ENCODE data around the gene SURF6.
A peak's percentile ranks its signal among the peaks of the same experiment; 100 is the strongest.
"Not testable (repeated sequence)": the region's sequence is repeated elsewhere in the genome, so short reads cannot be mapped to it uniquely, and the experiment has no call there.

SURF6 gene

GRCh38 chr9:133347515-133347984 is 11.6 kb upstream of the SURF6 start:
- DNase-seq (ENCODE audit: low spot score) = no peak

- no peak for DNase-seq (ENCODE audit: low spot score)
Measured at GRCh38 chr9:133346021-133346785, 10.2 kb upstream of the SURF6 start.

- DNase-seq (ENCODE audit: low spot score) = no peak
Measured at GRCh38 chr9:133345596-133345995, 9.6 kb upstream of the SURF6 start.

DNA sequence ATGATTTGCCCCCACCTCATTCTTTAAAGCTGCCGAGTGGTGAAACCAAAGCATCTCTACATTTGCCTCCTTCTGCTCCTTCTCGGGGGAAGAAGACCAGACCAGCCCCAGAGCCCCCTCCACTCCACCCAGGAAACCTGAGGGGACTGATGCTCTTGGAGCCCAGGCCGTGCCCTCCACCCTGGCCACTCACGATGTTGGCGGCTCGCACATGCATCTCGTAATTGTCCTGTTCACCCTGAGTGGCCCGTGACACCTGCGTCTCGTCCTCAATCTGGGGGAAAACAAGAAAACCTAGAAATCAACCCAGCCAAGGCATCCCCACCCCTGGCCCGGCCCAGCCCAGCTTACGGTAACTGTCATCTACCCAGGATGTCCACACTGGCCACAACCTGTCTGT is 9.0 kb upstream of the SURF6 start:
- DNase-seq (ENCODE audit: low spot score) = no peak

- no peak for DNase-seq (ENCODE audit: low spot score)
Measured at GRCh38 chr9:133344071-133344470, 8.1 kb upstream of the SURF6 start.

GRCh38 chr9:133342570-133342969 is 6.6 kb upstream of the SURF6 start:
- no peak for DNase-seq (ENCODE audit: low spot score)

DNA sequence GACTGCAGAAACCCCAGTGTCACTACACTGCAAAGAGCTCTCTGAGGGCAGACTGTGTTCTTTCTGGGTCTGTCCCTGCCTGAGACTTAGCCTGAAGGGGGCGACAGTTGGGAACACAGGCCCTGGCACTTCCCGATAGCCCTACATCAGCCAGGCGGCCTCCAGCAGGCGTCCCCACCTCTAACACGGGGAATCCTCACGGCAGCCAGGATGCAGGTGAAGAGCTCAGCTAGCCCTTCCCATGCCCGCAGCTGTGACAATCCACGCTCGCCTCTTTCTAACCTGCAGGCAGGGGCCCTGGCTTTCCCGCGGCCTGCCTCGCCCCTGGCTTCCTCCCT is 6.0 kb upstream of the SURF6 start:
- no peak for DNase-seq (ENCODE audit: low spot score)

DNA sequence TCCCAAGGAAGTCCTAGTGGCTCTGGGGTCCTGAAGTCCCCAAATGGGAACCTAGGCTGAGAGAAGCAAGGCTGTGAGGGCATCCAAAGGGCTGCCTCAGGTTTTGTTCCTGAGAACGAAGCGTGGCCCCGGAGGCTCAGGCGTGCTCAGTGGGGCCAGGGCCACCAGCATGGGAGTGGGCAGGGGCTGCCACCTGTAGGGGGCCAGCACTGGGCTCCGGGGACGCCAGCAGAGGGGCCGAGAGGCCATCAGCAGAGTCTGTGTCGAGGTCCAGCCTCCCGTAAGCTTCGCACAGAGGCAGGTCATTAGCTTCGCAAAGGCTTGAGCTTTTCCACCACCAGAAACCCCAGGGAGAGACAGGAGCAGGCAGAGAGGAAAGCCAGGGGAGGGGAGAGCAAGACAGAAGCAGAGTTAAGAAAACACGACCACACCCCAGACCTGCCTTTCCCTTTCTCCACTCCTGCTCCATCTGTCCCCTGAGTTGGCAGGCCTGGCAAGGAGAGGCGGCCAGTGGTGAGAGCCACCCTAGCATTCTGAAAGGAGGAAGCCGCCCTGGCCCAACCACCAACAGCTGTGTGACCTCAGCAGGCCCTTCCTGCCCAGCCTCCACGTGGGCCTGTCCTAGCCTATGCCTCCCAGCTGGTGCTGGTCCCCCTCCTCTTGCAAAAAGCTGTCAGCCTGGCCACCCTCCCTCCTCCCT is 5.5 kb upstream of the SURF6 start:
- no peak for DNase-seq (ENCODE audit: low spot score)

DNA sequence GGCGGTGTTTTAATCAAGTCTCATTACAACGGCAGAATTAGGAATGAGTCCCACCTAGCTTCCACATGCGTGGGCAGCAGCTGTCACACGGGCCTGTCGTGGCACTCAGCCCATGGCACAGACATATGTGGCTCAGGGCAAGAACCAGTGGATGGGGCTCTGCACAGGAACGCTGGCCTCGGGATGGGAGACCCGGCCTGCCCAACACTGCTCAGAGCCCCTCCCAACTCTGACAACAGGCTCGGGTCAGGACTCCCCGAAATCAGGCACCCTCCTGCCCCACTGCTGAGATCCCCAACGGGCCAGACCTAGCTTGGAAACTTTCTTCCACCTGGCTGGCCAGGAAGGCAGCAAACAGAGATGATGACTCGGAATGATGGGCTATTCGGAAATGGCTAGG is 4.9 kb upstream of the SURF6 start:
- DNase-seq (ENCODE audit: low spot score) = no peak

DNA sequence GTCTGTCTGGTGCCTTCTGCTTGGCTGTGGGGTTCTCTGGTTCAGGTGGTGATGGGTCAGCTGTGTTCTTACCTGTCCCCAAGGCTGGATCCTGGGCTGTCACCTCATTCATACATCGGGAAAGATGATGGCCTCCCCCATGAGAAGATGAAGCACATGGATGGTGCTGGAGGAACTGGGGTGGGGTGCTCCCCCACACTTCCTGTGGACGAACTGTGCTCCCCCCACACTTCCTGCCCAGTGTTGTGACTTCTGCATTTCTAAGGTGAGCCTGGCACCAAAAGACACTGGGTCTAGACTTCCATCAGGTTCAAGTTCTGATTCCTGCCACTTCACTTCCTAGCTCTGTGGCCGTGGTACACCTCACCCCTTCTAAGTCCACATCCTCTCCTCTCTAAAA is 4.3 kb upstream of the SURF6 start:
- no peak for DNase-seq (ENCODE audit: low spot score)

- DNase-seq (ENCODE audit: low spot score) = no peak
Measured at GRCh38 chr9:133339641-133340040, 3.7 kb upstream of the SURF6 start.

- not testable (repeated sequence) for DNase-seq (ENCODE audit: low spot score)
Measured at GRCh38 chr9:133334888-133335287, 1.1 kb downstream of the SURF6 start.

DNA sequence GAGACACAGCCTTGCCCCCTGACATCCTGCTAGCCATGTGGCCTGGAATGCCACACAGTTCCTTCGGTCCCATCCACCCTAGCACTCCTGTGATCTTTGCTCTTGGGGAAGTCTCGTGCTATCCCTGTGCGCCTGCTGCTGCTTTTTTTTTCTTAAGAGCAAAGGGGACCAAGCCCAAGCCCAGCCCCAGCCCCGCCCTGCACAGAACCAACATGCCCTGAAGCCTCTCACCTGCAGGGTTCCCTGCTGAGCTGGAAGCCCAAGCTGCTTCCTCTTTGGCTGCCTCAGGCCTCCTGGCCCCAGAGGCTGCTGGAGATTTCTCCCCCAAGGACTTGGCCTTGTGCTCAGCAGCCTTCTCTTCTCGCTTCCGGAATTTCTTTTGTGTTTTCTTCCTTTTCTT is 1.8 kb downstream of the SURF6 start:
- DNase-seq (ENCODE audit: low spot score) = no peak

- no peak for DNase-seq (ENCODE audit: low spot score)
Measured at GRCh38 chr9:133333566-133333965, 2.4 kb downstream of the SURF6 start.

DNA sequence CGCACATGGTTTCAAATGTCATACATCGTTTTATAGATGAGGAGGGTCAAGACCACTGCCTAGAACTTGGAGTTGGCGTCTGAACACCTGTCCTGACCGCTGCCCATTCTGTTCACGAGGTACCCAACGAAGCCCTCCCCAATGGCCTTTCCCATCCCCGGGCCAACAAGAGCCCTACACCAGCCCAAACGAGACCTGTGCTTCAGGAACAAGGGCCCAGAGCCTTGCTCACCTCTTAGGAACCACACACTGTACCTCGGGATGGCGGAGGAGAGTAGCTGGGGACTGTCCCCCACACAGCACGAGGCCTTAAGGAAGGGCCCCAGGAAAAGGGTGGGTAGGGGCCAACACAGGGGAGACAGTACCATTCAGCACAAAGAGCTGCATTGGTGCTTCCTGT is 3.0 kb downstream of the SURF6 start:
- no peak for DNase-seq (ENCODE audit: low spot score)

GRCh38 chr9:133332381-133332730 is 3.6 kb downstream of the SURF6 start:
- DNase-seq (ENCODE audit: low spot score) = no peak

GRCh38 chr9:133331641-133332380 is 4.2 kb downstream of the SURF6 start:
- DNase-seq (ENCODE audit: low spot score) = no peak

GRCh38 chr9:133331221-133331620 is 4.8 kb downstream of the SURF6 start:
- DNase-seq (ENCODE audit: low spot score) = no peak

- DNase-seq (ENCODE audit: low spot score) = peak; percentile 48
Measured at GRCh38 chr9:133329306-133330156, 6.5 kb downstream of the SURF6 start.

DNA sequence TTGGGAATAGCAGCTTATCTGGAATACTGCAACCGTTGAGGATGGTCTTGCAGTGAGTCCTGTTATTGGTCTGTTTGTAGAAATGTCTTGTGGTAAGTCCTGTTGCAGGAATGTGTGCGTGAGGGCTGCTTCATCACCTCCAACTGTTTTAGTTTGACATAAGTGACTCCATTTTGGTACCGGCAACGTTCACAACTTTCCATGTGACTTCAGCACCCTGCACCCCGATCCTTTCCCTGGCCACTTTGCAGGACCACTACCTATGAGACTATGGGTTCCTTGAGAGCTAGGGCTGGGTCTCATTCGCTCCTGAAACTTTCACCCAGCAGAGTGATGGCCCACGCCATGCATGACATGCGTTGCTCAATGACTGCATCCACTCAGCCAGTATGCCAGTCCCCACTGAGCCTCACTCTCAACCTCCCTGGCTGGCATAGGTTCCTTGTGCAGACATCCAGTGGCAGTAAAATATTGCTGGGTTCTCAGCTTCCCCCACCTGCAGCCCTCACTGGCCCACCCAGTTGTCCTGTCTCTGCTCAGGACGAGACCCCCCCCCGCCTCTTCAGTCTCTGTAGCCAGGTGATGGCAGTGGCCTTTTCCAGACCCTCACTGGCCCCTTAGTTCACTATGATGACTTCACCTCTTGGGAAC is 8.0 kb downstream of the SURF6 start:
- DNase-seq (ENCODE audit: low spot score) = no peak

DNA sequence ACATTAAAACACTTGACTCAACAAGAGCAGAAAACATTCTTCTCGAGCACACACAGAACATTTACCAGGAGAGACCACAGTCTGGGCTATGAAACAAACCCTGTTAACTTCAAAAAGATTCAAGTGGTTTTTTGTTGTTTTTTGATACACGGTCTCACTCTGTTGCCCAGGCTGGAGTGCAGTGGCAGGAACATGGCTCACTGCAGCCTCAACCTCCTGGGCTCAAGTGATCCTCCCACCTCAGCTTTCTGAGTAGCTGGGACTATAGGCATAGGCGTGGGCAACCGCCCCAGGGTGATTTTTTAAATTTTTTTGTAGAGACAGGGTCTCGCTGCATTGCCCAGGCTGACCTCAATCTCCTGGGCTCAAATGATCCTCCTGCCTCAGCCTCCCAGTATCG is 9.0 kb downstream of the SURF6 start:
- DNase-seq (ENCODE audit: low spot score) = not testable (repeated sequence)

Data from cerebellar cortex (tissue), 1 donor.